ENCODE data around the gene SERTAD2. TPM values are rescaled to one million over a fixed set of nuclear protein-coding genes. Genes with fewer than 3 reads are reported as not detected.

The SERTAD2 gene
- total and polyA plus RNA-seq, 7 donors, result 3.3 to 13.2 (median 10.3) TPM

DNA sequence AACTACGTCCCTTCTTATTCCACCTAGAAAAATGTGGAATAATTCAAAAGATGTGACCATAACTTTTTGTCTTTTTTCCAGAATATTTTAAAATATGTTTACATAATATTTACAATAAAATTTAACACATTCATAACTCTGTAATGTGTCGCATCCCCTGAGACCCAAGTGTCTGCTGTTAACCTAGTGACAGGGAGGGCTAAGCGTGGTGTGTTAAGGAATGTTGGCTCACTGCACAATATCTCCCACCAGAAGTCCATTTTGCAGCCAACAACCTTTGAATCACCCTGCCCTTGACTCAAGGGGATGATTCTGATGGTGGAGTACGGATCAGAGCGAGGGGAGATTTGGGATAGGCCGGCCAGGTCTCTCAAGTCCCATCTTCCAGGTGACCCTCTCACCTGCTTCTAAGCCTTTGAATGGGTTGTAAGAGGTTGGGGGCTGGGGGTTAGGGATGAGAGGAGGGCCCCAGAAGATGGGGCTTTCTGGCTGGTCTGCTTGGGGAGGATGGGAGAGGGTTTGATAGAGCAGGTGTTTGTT is 43.3 kb downstream of the SERTAD2 start:
- H3K4me1 ChIP-seq, result peaks cover 3% of the 10 kb centered on the region
- 93 to 94% (median 94%) methylated on average over 6 of the region's 6 CpGs for WGBS, 3 donors
- DNase-seq, result no peak
- no peak for ATAC-seq
- TF ChIP-seq, protein P1, sequence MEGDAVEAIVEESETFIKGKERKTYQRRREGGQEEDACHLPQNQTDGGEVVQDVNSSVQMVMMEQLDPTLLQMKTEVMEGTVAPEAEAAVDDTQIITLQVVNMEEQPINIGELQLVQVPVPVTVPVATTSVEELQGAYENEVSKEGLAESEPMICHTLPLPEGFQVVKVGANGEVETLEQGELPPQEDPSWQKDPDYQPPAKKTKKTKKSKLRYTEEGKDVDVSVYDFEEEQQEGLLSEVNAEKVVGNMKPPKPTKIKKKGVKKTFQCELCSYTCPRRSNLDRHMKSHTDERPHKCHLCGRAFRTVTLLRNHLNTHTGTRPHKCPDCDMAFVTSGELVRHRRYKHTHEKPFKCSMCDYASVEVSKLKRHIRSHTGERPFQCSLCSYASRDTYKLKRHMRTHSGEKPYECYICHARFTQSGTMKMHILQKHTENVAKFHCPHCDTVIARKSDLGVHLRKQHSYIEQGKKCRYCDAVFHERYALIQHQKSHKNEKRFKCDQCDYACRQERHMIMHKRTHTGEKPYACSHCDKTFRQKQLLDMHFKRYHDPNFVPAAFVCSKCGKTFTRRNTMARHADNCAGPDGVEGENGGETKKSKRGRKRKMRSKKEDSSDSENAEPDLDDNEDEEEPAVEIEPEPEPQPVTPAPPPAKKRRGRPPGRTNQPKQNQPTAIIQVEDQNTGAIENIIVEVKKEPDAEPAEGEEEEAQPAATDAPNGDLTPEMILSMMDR (IDR thresholded peaks at IDR 0.05), result no peak
- H3K4me3 ChIP-seq, result no peak overlapping the region
- intact Hi-C loops (cut with DNase I), result no loop called here
- no peaks in the 10 kb centered on the region for H3K27me3 ChIP-seq (ENCODE audit: insufficient read depth in 3 of 3, low read length in 2 of 3)
- no peaks in the 10 kb centered on the region for H3K36me3 ChIP-seq (ENCODE audit: insufficient read depth in 1 of 2, low read depth in 1 of 2)
- H3K9me3 ChIP-seq, result no peaks in the 10 kb centered on the region
- H3K27ac ChIP-seq, result no peak overlapping the region

DNA sequence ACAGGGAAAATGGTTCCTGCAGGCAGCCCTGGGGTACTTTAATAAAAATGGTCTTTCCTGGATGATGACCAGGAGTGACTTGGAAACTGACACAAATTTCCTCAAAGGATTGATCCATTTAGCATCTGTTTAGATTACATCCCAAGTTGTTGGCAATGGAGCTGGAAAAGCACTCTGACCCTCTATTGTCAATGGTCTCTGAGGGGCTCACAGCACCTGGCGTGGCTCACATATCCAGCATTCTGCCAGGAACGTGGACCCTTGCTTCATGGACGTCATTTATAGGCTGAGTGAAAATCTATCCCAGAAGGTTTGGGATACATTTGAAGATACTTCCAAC is 43.8 kb downstream of the SERTAD2 start:
- Histone ChIP-seq H3K4me3 (peak overlapping the region; percentile 82), H3K36me3 (ENCODE audit: insufficient read depth in 1 of 2, low read depth in 1 of 2) (no peaks in the 10 kb centered on the region), H3K4me1 (peaks cover 3% of the 10 kb centered on the region), H3K9me3 (no peaks in the 10 kb centered on the region), H3K27ac (peak overlapping the region; percentile 84), H3K27me3 (ENCODE audit: insufficient read depth in 3 of 3, low read length in 2 of 3) (no peaks in the 10 kb centered on the region)
- intact Hi-C loops (cut with DNase I), result loop anchor here (5.0 kb wide), 2 partner anchors 32 to 257 kb away; no protein-coding TSS in a partner anchor
- TF ChIP-seq, protein P1 (IDR thresholded peaks at IDR 0.05), result no peak
- DNase-seq (no peak), ATAC-seq (no peak)
- 49 to 52% (median 51%) methylated on average over 3 of the region's 3 CpGs for WGBS, 3 donors

DNA sequence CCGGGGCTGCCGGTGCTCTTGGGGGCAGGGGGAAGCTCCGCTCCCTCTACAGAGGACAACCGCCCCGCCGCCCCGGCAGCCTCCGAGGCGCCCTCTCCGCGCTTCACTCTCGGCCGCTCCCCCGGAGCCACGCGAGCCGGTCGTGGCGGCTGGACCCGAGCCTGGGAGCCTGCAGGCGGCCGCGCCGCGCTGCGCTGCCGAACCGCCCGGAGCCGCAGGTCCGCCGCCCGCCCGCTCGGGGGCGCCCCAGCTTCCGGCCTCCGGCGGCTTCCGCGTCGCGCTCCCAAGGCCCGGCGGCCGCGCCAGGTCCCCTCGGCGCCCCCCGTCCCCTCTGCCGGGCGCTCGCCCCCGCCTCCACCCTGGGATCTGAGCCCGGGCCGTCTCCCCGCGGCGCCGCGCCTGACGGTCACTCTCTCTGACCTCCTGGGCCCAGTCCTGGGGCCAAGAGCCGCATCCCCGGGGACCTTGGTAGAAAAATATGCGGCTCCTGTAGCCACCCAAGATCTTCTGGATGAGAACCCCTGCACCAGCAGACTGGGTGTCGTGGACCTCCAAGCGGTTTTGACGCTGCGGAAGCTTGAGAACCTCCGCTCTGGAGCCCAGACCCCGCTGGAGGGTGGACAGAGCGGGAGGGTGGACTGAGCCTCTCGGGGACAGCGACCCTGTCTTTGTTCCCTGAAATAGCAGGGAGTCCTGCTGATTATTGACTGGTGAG is 44.3 kb downstream of the SERTAD2 start:
- TF ChIP-seq, protein P1 (IDR thresholded peaks at IDR 0.05), result peak; percentile 67
- ATAC-seq (peak; percentile 80 to 87 (median 82)), DNase-seq (peak; percentile 66 to 86)
- intact Hi-C loops (cut with DNase I), result loop anchor here (5.0 kb wide), 2 partner anchors 33 to 258 kb away; no protein-coding TSS in a partner anchor
- Histone ChIP-seq H3K4me1 (peaks cover 3% of the 10 kb centered on the region), H3K36me3 (ENCODE audit: insufficient read depth in 1 of 2, low read depth in 1 of 2) (no peaks in the 10 kb centered on the region), H3K27ac (peak overlapping the region; percentile 84), H3K27me3 (ENCODE audit: insufficient read depth in 3 of 3, low read length in 2 of 3) (no peaks in the 10 kb centered on the region), H3K9me3 (no peaks in the 10 kb centered on the region), H3K4me3 (peak overlapping the region; percentile 82)
- WGBS, 3 donors, result 5 to 7% (median 7%) methylated on average over 42 to 74 of the region's 74 CpGs

DNA sequence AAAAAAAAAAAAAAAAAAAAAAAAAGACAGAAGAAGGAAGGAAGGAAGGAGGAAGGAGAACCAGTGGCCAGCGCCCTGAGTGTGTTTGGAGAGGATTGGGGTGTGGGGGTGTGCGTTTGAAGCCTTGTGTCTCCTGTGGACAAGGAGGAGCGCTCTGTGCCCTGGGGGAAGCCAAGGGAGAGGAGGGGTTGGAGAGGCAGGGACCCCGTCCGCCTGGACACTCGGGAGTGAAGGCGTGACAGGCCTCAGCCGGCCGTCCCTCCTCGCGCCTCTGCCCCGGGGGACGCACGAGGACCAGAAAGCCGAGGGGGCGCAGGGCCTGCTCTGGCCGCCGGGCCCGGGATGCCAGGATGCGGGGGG is 44.9 kb downstream of the SERTAD2 start:
- TF ChIP-seq, protein P1 (IDR thresholded peaks at IDR 0.05), result no peak
- Histone ChIP-seq H3K4me1 (peaks cover 3% of the 10 kb centered on the region), H3K9me3 (no peaks in the 10 kb centered on the region), H3K36me3 (ENCODE audit: insufficient read depth in 1 of 2, low read depth in 1 of 2) (no peaks in the 10 kb centered on the region), H3K27ac (peak overlapping the region; percentile 84), H3K4me3 (peak overlapping the region; percentile 82), H3K27me3 (ENCODE audit: insufficient read depth in 3 of 3, low read length in 2 of 3) (no peaks in the 10 kb centered on the region)
- 21 to 54% (median 38%) methylated on average over 5 to 20 of the region's 20 CpGs for WGBS, 3 donors
- intact Hi-C loops (cut with DNase I), result loop anchor here (5.0 kb wide), 2 partner anchors 33 to 258 kb away; no protein-coding TSS in a partner anchor
- ATAC-seq (peak in 3 of 4 donors; percentile 2 to 38 (median 21)), DNase-seq (peak in 1 of 2 donors; percentile 60)
